HG02840 (cell line): ENCODE measurements around the gene ADRA2B.
"Not testable (repeated sequence)": the region's sequence is repeated elsewhere in the genome, so short reads cannot be mapped to it uniquely, and the experiment has no call there.

ENCODE experiments used
- ATAC-seq: cut with Tn5 transposase; IDR thresholded peaks from one replicate; pipeline ENCODE4 v1.9.1; 2021; ENCODE audit warnings: mild to moderate bottlenecking, moderate library complexity, moderate number of reproducible peaks; ENCODE audit not compliant: unreplicated experiment, low FRiP score

The ADRA2B gene

GRCh38 chr2:96116424-96116878 lies at the start of gene ADRA2B:
TSS of gene ADRA2B (minus strand) at chr2:96116571. CDS start at chr2:96116149, 422 bp downstream.
- peak; percentile 49 for ATAC-seq

DNA sequence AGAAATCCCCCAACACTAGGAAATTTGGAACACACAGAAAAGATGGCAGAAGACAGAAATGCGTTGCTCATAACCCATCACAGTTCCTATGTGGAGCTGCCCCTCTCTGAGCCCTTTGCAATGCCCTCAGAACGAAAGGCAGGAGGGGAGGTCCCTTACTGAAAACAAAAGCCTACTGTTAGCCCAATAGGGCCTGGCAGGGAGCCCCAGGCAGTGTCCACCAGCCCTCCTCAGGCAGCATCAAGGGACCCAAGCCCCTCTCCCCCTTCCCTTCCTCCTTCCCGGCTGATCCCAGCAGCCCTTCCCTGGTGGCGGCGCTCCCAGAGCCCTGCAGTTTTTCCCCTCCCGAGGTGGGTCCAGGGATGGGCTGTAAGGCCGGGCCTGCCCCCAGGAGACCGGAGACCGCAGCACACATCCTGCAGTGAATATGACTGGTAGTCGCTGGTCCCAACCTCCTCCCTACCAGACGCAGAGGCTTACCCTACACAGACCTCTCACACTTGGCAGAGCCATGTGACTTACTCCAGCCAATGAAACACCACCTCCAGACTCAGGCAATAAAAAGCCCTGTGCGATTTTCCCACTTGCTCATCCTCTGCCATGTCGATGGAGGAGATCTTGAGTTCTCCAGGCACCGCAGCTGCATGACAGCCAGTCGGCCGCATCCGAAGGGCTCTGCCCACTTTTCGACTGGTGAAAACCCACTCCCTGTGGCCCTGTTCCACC lies 48.3 kb upstream of the ADRA2B start:
- ATAC-seq, result peak; percentile 65

- peak; percentile 54 for ATAC-seq
These were observed 47.5 kb upstream of the ADRA2B start for GRCh38 chr2:96163768-96164429.

DNA sequence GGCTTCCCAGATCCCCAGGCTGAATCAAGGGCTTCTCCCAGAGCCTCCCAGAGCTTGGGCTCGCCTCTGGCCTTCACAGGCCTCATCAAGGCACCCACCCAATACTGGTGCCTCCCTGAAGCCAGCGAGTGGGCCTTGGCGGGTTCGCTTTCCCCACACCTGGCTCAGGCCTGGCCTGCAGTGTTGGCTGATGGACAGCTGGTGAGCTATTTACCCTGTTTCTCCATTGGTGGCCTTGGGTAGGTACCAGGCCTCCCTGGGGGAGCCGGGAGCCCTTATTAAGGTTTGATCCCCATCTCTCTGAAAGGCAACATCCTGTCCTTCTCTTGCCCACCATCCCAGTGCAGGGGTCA lies 47.0 kb upstream of the ADRA2B start:
- peak; percentile 16 for ATAC-seq

DNA sequence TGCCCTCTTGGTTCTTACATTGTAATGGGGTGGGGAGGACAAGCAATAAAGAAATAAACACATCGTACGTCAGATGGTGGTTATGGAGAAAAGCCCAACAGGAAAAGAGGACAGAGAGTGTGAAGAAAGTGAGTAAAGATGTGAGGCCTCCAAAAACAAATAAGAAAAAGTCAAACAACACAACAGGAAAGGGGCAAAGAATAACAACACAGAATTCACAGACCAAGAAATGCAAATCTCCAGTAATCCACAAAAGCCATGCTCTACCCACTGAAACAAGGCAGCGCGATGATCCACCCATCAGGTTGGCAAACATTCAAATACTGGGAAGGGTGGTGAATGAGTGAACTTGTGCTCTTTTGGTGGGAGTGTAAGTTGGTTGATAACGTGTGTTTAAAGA lies 45.5 kb upstream of the ADRA2B start:
- ATAC-seq, result no peak

- ATAC-seq, result not testable (repeated sequence)
These were observed 44.0 kb upstream of the ADRA2B start for GRCh38 chr2:96160366-96160765.

DNA sequence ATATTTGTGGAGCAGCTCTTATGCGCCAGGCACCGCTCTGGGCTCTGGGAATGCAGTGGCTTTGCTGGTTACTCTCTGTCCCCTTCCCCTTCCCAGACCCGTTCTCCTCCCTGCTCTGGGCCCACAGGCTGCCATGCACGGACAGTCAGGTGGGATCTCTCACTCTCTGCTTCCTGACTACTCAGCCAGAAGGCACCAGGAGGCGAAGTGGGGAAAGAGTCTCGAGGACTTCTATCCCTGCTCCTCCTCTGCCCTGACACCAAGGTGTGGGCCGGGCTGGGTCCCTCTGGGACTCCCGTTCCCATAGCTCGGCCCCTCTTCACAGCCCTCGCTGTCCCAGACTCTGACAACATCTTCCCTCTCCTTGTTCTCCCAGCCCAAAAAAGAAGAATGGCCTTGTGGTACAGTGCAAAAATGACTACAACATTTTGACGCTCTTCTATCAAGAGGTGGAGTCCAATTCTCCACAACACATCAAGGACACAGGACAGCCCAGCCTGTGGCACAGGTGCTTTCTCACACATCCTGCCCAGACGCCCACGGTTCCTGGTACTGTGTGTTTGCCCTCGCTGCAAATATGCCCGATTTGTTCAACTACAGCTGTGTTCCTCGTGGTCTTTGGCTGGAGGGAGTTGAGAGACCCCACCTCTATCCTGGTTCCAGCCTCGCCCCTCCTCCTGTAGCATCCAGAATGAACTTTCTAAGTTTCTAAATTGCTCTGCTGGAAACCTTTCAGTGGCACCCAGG lies 42.9 kb upstream of the ADRA2B start:
- ATAC-seq, result no peak

DNA sequence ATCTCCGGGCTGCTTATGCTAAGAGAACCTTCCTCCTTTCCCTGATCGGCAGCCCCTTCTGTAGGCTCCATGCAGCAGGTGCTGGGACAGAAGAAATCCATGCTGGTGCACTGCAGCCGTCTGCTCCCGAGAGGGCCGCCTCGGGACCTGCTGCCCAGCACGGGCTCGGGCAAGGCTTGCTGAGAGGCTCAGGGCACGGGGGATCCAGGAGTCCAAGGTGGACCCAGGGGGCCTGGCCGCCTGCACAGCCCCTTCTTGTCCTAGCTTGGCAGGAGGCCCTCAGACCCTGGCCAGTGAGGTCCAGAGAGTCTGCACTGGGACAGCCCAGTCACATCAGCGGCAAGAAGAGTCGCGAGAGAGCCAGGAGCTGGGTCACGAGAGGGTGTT lies 42.2 kb upstream of the ADRA2B start:
- ATAC-seq, result no peak

GRCh38 chr2:96157649-96158553 lies 41.5 kb upstream of the ADRA2B start:
- ATAC-seq, result peak; percentile 56

- peak; percentile 35 for ATAC-seq
These were observed 40.7 kb upstream of the ADRA2B start for GRCh38 chr2:96156926-96157648.

DNA sequence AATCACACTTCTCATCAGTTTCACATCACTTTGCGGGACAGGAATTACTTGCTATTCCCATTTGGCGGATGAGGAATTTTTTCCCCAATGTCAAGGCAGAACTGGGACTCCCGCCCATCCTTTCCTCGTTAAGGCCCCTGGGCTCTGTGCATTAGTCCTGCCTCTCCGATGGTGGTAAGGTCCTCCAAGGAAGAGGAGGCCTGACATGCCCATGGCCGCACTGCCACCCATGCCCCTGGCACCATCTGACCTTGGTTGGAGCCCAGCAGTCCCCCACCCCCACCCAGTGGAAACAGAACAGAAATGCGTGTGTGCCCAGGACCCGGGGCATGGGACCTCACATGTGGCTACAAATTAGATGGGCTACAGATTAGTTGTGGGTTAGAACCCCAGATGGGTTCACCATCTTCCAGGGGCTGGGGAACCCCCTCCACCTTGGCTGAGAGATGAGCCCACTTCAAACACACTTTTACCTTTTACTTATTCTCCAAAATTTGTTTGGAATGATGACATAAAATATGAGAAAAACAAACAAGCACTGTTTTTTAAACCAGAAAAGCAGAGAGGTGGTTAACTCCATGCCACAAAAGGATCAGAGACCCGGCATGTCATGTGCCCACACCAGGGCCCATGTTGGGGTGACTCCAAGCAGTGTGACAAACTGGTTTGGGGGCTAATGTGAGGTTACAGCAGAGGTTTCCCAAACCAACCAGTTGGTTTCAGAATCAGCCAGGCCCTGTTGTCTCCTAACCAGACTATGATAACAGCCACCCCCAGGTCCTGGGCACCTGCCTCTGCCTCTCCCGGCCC lies 39.8 kb upstream of the ADRA2B start:
- ATAC-seq, result no peak

- no peak for ATAC-seq
These were observed 38.4 kb upstream of the ADRA2B start for GRCh38 chr2:96154506-96155380.

GRCh38 chr2:96153991-96154431 lies 37.6 kb upstream of the ADRA2B start:
- ATAC-seq, result no peak

- no peak for ATAC-seq
These were observed 36.9 kb upstream of the ADRA2B start for GRCh38 chr2:96153291-96153713.

DNA sequence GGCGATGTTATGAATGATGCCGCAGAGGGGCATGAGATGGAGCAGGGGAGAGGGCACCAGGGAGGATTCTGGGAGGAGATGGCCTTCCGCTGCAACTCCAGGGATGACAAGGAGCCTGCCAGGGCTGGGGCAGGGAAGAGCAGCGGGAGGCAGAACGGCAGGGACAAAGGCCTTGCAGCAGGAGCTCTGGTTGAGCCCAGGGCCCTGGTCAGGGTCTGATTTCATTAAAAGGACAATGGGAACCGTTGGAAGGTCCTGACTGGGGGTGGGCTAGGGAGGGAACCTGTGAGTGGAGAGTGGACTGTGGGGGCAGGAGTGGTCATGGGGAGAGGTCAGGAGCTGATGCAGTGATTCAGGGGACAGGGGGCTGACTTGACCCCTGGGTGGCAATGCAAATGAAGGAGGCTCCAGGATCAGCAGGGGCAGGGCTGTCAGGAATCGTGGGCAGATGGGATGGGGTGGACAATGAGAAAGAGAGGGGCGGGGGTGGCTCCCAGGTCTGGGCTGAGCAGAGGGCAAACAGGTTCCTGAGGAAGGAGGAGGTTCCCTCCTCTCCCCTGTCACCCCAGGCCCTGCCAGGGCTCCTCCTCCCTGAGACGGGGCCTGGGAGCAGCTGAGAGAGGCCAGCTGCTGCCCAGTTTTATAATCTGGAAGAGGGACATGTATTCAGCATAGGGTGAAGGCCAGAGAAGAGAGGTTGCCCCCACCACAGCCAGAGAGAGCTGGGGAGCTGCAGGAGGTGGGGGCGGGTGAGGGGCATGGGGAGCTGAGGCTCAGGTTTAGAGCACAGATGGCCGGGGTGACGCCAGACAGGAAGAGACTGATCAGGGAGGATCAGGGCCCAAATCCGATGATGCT lies 36.2 kb upstream of the ADRA2B start:
- no peak for ATAC-seq

DNA sequence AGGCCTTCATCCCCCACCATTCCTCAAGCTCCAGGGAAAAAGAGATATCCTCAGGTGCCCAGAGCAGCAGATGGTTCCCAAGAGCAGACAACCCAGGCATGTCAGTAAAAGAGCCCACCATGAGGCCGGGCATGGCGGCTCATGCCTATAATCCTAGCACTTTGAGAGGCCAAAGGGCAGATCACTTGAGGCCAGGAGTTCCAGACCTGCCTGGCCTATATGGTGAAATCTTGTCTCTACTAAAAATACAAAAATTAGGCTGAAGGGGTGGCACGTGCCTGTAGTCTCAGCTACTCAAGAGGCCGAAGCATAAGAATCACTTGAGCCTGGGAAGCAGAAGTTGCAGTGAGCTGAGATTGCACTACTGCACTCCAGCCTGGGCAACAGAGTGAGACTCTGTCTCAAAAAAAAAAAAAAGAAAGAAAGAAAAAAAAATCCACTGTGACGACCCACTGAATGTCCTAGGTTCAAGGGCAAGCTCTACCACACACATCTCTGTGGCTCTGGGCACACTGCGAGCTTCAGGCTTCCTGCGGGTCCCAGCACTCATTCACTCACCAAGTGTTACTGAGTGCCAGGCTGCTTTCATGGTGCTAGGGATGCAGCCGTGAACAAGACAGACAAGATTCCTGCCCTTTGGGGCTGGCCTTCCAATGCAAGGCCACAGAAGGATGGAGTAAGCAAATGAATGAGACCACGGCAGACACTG lies 35.4 kb upstream of the ADRA2B start:
- ATAC-seq, result no peak
